Measurements from ENCODE around the gene TAS2R5.

- TF ChIP-seq POLR2AphosphoS5 (IDR thresholded peaks at IDR 0.05; ENCODE audit: borderline replicate concordance, low read depth, low read length) (no peak), FOXP2 (optimal IDR thresholded peaks at IDR 0.05; ENCODE audit: control extremely low read depth, extremely low read length, insufficient read depth) (no peak), EZH2 (IDR thresholded peaks at IDR 0.05) (no peak)
Measured at GRCh38 chr7:141820067-141820466, 30.1 kb downstream of the TAS2R5 start.

Data from SK-N-MC (cell line).